HCT116 (cell line): Measurements from ENCODE around the gene GRK6. TPM values are rescaled to one million over a fixed set of nuclear protein-coding genes. Genes with fewer than 3 reads are reported as not detected.

Source experiments
- ATAC-seq: fragments of 200-7000 bp; cut with Tn5 transposase; 2 replicates; pipeline ENCODE4 v1.9.1; 2020; ENCODE audit warnings: mild to moderate bottlenecking, moderate library complexity
- BruUV-seq: library from RNA; stranded (reverse); fragments of 400-500 nt; replicated peaks from 2 replicates; lab custom pipeline; 2021; lab: Mats Ljungman, UMichigan
- CTCF ChIA-PET: fragments of 300-600 bp; sonication (Branson Sonifier 250); formaldehyde crosslinking; loops from one replicate; lab custom pipeline; 2021; ENCODE audit warnings: antibody characterized with exemption; lab: Charles Lee
- POLR2A ChIA-PET: fragments of 300-600, 350-600 bp; sonication (Branson Sonifier 250); formaldehyde crosslinking; loops from one replicate; lab custom pipeline; 2021; ENCODE audit warnings: antibody characterized with exemption; lab: Charles Lee
- RAD21 ChIA-PET, 2 experiments: fragments of 300-600 bp; sonication (Branson Sonifier 250); formaldehyde crosslinking; loops; one replicate each; lab custom pipeline; 2023; ENCODE audit warnings: low total read pairs in 2 of 2; ENCODE audit not compliant: uncharacterized antibody in 2 of 2, unreplicated experiment in 2 of 2, low non-redundant PET in 1 of 2; lab: Charles Lee
- DNase-seq: peaks from one replicate; pipeline ENCODE4 v3.0.0-alpha.2; 2010; ENCODE audit warnings: low read depth, low spot score
- H2AFZ ChIP-seq: fragments of 200-600 bp; shearing (Covaris generic), sonication (generic); 2 replicates; pipeline ENCODE4 v1.6.1; 2017; ENCODE audit warnings: low read depth, mixed run types, mixed read lengths, antibody characterized with exemption, low read length; ENCODE audit not compliant: poor library complexity, severe bottlenecking
- H3K27ac ChIP-seq: 2 replicates; pipeline ENCODE4 v1.5.1; 2012; ENCODE audit warnings: low read depth, low read length
- H3K27me3 ChIP-seq: fragments of 200-600 bp; sonication (generic); 2 replicates; pipeline ENCODE4 v1.6.1; 2016; ENCODE audit warnings: mixed run types, low read length, mixed read lengths; ENCODE audit not compliant: insufficient read depth
- H3K36me3 ChIP-seq, 2 experiments: fragments of 200-500 bp in 1 of 2; fragments of 200-600 bp in 1 of 2; sonication (Bioruptor generic) in 1 of 2; sonication (generic) in 1 of 2; 2 replicates each; pipeline versions ENCODE4 v1.5.1 to v1.6.1; 2014 to 2016; ENCODE audit warnings: low read length in 2 of 2, inconsistent platforms in 1 of 2, mixed read lengths in 1 of 2, mixed run types in 1 of 2; ENCODE audit not compliant: insufficient read depth in 2 of 2, control insufficient read depth in 1 of 2
- H3K4me1 ChIP-seq, 2 experiments: fragments of 200-600 bp in 1 of 2; sonication (generic) in 1 of 2; 2 replicates each; pipeline versions ENCODE4 v1.5.1 to v1.6.1; 2012 to 2017; ENCODE audit warnings: low read length in 2 of 2, inconsistent platforms in 1 of 2, mild to moderate bottlenecking in 1 of 2, mixed read lengths in 1 of 2, mixed run types in 1 of 2, moderate library complexity in 1 of 2; ENCODE audit not compliant: insufficient read depth in 2 of 2, control insufficient read depth in 1 of 2
- H3K4me2 ChIP-seq: fragments of 200-600 bp; sonication (generic); 2 replicates; pipeline ENCODE4 v1.6.1; 2017; ENCODE audit warnings: mixed run types, low read length, mixed read lengths
- H3K4me3 ChIP-seq, 2 experiments: fragments of 200-600 bp in 1 of 2; sonication (generic) in 1 of 2; replicated peaks in 1 of 2; 2 replicates each; pipeline ENCODE4 v1.5.1; 2011 to 2016; ENCODE audit warnings: low read length in 2 of 2, control low read depth in 1 of 2, low read depth in 1 of 2, mild to moderate bottlenecking in 1 of 2, mixed read lengths in 1 of 2, mixed run types in 1 of 2
- H3K79me2 ChIP-seq: fragments of 200-600 bp; sonication (generic); 2 replicates; pipeline ENCODE4 v1.6.1; 2017; ENCODE audit warnings: mild to moderate bottlenecking, mixed run types, low read length, moderate library complexity, mixed read lengths; ENCODE audit not compliant: insufficient read depth
- H3K9ac ChIP-seq: fragments of 200-600 bp; sonication (generic); 2 replicates; pipeline ENCODE4 v1.6.1; 2016; ENCODE audit warnings: low read length, mixed read lengths
- H3K9me2 ChIP-seq: fragments of 200-600 bp; sonication (generic), shearing (Covaris generic); 2 replicates; pipeline ENCODE4 v1.6.1; 2017; ENCODE audit warnings: mixed run types, mild to moderate bottlenecking, moderate library complexity; ENCODE audit not compliant: insufficient read depth
- H3K9me3 ChIP-seq, 2 experiments: fragments of 200-500 bp in 1 of 2; fragments of 200-600 bp in 1 of 2; sonication (Bioruptor generic) in 1 of 2; sonication (generic) in 1 of 2; 2 replicates each; pipeline ENCODE4 v1.6.1; 2014 to 2017; ENCODE audit warnings: low read length in 2 of 2, mixed read lengths in 2 of 2, inconsistent platforms in 1 of 2, low read depth in 1 of 2, mild to moderate bottlenecking in 1 of 2, mixed run types in 1 of 2, moderate library complexity in 1 of 2; ENCODE audit not compliant: control insufficient read depth in 1 of 2, insufficient read depth in 1 of 2
- H4K20me1 ChIP-seq: fragments of 200-600 bp; sonication (generic), shearing (Covaris generic); 2 replicates; pipeline ENCODE4 v1.6.1; 2017; ENCODE audit warnings: mixed run types, mild to moderate bottlenecking, moderate library complexity; ENCODE audit not compliant: insufficient read depth
- CBX3 ChIP-seq: IDR thresholded peaks from 2 replicates; pipeline ENCODE4 v1.6.1; 2012; ENCODE audit warnings: low read depth
- EGR1 ChIP-seq: IDR thresholded peaks from 2 replicates; pipeline ENCODE4 v1.6.1; 2012; ENCODE audit warnings: low read depth
- EZH2 ChIP-seq: fragments of 200-600 bp; sonication (generic); IDR thresholded peaks from 2 replicates; pipeline ENCODE4 v1.6.1; 2017; ENCODE audit warnings: antibody characterized with exemption, mixed run types
- FOSL1 ChIP-seq: IDR thresholded peaks from 2 replicates; pipeline ENCODE4 v1.6.1; 2012; ENCODE audit warnings: low read depth
- POLR2AphosphoS5 ChIP-seq: IDR thresholded peaks from 2 replicates; pipeline ENCODE4 v1.6.1; 2011; ENCODE audit warnings: mild to moderate bottlenecking, low read depth, low read length, moderate library complexity
- SIN3A ChIP-seq: IDR thresholded peaks from 2 replicates; pipeline ENCODE4 v1.6.1; 2012; ENCODE audit warnings: low read depth
- SRF ChIP-seq: IDR thresholded peaks from 2 replicates; pipeline ENCODE4 v1.6.1; 2012; ENCODE audit warnings: low read depth
- TCF7L2 ChIP-seq: IDR thresholded peaks from 2 replicates; pipeline ENCODE4 v1.7.0; 2011; ENCODE audit warnings: borderline replicate concordance, inconsistent platforms; ENCODE audit not compliant: insufficient read depth, insufficient read length; ENCODE audit errors: extremely low read depth
- intact Hi-C: fragments of 100-400 bp; cut with micrococcal nuclease; formaldehyde crosslinking; loops from 2 replicates; pipeline ENCODE4 v1.10.0; 2022
- total RNA-seq: library from RNA; stranded (reverse); gene quantifications from one replicate; pipeline ENCODE4 v1.2.1, GENCODE V29; 2021; ENCODE audit not compliant: unreplicated experiment
- TF ChIP-seq, protein P1 (sequence below): IDR thresholded peaks from 2 replicates; pipeline ENCODE4 v1.6.1; 2011; ENCODE audit warnings: mild to moderate bottlenecking, low read length, moderate library complexity; ENCODE audit not compliant: insufficient replicate concordance; ENCODE audit errors: extremely low read depth
- TF ChIP-seq, protein P2 (sequence below): IDR thresholded peaks from 2 replicates; pipeline ENCODE4 v1.6.1; 2012; ENCODE audit warnings: low read depth

Gene GRK6
- total RNA-seq, 1 experiment from 2014 or later, result 89.3 TPM

DNA sequence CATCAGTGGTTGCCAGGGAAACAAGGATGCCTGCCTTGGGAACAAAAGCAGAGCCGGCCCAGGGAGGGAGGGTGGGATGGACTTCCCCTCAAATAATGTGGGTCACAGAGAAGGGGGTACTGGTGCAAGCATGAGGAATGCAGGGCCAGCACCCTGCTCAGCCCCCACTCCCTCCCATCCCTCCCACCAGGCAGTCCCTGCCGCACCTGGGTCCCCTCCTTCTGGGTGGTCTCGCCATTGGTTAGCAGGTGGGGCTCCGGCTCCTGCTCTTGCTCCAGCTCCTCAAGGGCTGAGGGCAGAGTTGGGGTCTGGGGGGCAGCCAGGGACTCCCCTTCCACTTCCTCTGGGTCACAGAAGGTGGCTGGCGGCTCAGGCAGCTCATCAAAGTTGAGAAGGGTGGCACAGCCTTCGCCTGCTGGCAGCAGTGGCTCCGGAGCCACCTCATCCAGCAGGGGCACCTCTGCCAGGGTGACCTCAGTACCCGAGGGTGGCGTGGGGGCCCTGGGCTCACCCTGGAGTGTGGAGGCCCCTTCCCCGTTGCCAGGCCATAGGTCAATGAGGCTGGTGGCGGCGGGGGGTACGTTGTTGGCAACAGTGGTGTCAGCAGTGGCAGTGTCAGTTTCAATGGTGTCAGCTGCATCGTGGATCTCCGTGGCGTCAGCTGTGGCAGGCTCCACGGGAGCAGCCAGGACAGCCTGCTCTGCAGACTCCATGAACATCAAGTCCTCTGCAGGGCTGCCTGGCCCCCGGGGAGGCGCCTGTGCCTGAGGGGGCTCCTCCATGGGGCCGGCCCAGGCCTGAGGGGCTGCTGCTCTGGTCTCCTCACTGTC is 31.6 kb downstream of the GRK6 start:
- H3K4me1 ChIP-seq, result peaks cover 8 to 40% of the 10 kb centered on the region in 2 experiments; a peak in 3 of 4 replicates
- BruUV-seq, result no TSS peak
- ChIA-PET CTCF (interaction anchor here (0.8 to 6.8 kb wide), 19 partner anchors 8 to 345 kb away, joined by 3 to 85 read pairs (median 4); partner anchors contain the start of genes GRK6, PDLIM7 and PFN3), RAD21 (interaction anchor here (0.5 to 1.2 kb wide), 2 partner anchors 7 to 54 kb away, joined by 3 read pairs; no protein-coding TSS in a partner anchor), POLR2A (interaction anchor here (0.8 to 1.7 kb wide), 9 partner anchors 10 to 150 kb away, joined by 3 to 9 read pairs (median 4); partner anchors contain the start of gene PDLIM7)
- H3K9me2 ChIP-seq, result no peaks in the 10 kb centered on the region
- no peak overlapping the region for H3K27ac ChIP-seq
- H3K27me3 ChIP-seq, result no peaks in the 10 kb centered on the region
- H2AFZ ChIP-seq, result no peak overlapping the region
- no peak overlapping the region for H3K4me2 ChIP-seq
- no peak overlapping the region for H3K4me3 ChIP-seq
- no peak for TF ChIP-seq EGR1
- intact Hi-C loops, result loop anchor here (1.0 to 2.0 kb wide), 2 partner anchors 38 to 343 kb away; no protein-coding TSS in a partner anchor
- DNase-seq (no peak), ATAC-seq (no peak)
- no peak overlapping the region for H3K9ac ChIP-seq
- no peaks in the 10 kb centered on the region for H4K20me1 ChIP-seq
- H3K9me3 ChIP-seq, result no peaks in the 10 kb centered on the region
- peaks cover 0 to 11% of the 10 kb centered on the region in 2 experiments; a peak in 1 of 4 replicates for H3K36me3 ChIP-seq
- no peaks in the 10 kb centered on the region; the same call in 1 of the 2 replicates for H3K79me2 ChIP-seq

DNA sequence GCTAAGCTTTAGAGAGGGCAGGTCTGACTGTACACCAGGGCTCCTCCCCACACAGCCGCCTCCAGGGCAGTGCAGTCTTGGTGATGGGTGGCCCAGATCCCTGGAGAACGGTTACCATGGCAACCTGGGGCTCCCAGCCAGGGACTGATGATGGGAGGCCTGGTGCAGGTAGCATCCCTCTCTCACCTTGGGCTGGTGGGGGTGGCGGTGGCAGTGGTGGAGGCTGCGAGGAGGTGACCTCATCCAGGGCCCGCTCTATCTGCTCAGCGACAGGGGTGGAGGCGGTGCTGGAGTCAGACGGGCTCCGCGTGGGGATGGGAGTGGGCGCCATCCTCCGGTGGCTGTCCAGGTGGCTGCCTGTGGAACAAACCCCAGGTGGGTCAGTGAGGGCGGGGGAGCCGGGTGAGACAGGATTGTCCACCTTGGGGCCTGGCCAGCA is 32.5 kb downstream of the GRK6 start:
- peaks cover 0 to 16% of the 10 kb centered on the region in 2 experiments; a peak in 1 of 4 replicates for H3K36me3 ChIP-seq
- CTCF ChIA-PET, result no interaction called here
- no peaks in the 10 kb centered on the region; the same call in 1 of the 2 replicates for H3K79me2 ChIP-seq
- RAD21 ChIA-PET, result no interaction called here
- H3K9me3 ChIP-seq, result no peaks in the 10 kb centered on the region
- H3K4me1 ChIP-seq, result peaks cover 8 to 31% of the 10 kb centered on the region in 2 experiments; a peak in 3 of 4 replicates
- H3K27ac ChIP-seq, result no peak overlapping the region
- ATAC-seq (no peak), DNase-seq (no peak)
- H3K27me3 ChIP-seq, result no peaks in the 10 kb centered on the region
- no peak overlapping the region for H3K9ac ChIP-seq
- no peak overlapping the region for H2AFZ ChIP-seq
- POLR2A ChIA-PET, result interaction anchor here (1.7 kb wide), 1 partner anchor 36 kb away, joined by 9 read pairs; no protein-coding TSS in a partner anchor
- H4K20me1 ChIP-seq, result no peaks in the 10 kb centered on the region
- no TSS peak for BruUV-seq
- no peak overlapping the region for H3K4me3 ChIP-seq
- intact Hi-C loops, result no loop called here
- no peak overlapping the region for H3K4me2 ChIP-seq
- no peaks in the 10 kb centered on the region for H3K9me2 ChIP-seq
- no peak for TF ChIP-seq POLR2AphosphoS5
- no peak for TF ChIP-seq FOSL1
- TF ChIP-seq SIN3A, result no peak
- no peak for TF ChIP-seq CBX3
- no peak for TF ChIP-seq EZH2
- TF ChIP-seq, protein P1, sequence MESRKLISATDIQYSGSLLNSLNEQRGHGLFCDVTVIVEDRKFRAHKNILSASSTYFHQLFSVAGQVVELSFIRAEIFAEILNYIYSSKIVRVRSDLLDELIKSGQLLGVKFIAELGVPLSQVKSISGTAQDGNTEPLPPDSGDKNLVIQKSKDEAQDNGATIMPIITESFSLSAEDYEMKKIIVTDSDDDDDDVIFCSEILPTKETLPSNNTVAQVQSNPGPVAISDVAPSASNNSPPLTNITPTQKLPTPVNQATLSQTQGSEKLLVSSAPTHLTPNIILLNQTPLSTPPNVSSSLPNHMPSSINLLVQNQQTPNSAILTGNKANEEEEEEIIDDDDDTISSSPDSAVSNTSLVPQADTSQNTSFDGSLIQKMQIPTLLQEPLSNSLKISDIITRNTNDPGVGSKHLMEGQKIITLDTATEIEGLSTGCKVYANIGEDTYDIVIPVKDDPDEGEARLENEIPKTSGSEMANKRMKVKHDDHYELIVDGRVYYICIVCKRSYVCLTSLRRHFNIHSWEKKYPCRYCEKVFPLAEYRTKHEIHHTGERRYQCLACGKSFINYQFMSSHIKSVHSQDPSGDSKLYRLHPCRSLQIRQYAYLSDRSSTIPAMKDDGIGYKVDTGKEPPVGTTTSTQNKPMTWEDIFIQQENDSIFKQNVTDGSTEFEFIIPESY, result no peak
- TF ChIP-seq TCF7L2, result no peak
- TF ChIP-seq, protein P2, sequence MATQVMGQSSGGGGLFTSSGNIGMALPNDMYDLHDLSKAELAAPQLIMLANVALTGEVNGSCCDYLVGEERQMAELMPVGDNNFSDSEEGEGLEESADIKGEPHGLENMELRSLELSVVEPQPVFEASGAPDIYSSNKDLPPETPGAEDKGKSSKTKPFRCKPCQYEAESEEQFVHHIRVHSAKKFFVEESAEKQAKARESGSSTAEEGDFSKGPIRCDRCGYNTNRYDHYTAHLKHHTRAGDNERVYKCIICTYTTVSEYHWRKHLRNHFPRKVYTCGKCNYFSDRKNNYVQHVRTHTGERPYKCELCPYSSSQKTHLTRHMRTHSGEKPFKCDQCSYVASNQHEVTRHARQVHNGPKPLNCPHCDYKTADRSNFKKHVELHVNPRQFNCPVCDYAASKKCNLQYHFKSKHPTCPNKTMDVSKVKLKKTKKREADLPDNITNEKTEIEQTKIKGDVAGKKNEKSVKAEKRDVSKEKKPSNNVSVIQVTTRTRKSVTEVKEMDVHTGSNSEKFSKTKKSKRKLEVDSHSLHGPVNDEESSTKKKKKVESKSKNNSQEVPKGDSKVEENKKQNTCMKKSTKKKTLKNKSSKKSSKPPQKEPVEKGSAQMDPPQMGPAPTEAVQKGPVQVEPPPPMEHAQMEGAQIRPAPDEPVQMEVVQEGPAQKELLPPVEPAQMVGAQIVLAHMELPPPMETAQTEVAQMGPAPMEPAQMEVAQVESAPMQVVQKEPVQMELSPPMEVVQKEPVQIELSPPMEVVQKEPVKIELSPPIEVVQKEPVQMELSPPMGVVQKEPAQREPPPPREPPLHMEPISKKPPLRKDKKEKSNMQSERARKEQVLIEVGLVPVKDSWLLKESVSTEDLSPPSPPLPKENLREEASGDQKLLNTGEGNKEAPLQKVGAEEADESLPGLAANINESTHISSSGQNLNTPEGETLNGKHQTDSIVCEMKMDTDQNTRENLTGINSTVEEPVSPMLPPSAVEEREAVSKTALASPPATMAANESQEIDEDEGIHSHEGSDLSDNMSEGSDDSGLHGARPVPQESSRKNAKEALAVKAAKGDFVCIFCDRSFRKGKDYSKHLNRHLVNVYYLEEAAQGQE, result no peak
- TF ChIP-seq SRF, result no peak
